Tongue (tissue), 2 donors: Measurements from ENCODE around the gene PHACTR3. TPM values are rescaled to one million over a fixed set of nuclear protein-coding genes. Genes with fewer than 3 reads are reported as not detected.

Experiments used
- DNase-seq: peaks from one replicate; pipeline ENCODE4 v3.0.0-alpha.2; 2015
- total RNA-seq: library from RNA; depleted of rRNA; stranded (reverse); fragments of >200 nt; gene quantifications from one replicate; pipeline ENCODE4 v1.2.3, GENCODE V29; 2014

Gene PHACTR3
- total RNA-seq, 1 donor from 2014 or later = 8.5 TPM

DNA sequence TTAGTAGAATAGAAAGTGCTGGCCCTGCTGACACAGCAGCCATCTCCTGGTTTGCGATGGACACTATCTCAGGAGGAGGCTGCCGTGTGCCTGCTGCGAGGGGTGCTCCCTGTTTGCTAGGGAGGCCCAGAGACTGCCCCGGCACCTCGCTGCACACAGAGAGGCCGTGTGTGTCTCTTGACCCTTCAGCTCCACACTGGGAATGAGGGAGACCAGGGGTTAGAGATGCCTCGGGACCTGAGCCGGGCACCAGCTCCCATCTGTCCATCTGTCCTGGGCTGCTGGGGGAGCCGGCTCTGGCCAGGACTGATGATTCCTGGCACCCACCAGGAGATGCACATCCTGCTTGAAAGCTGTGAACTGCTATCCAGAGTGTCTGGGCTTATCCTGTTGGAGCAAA is 18.2 kb downstream of the PHACTR3 start:
- no peak for DNase-seq

GRCh38 chr20:59623133-59623532 is 18.8 kb downstream of the PHACTR3 start:
- DNase-seq = no peak

DNA sequence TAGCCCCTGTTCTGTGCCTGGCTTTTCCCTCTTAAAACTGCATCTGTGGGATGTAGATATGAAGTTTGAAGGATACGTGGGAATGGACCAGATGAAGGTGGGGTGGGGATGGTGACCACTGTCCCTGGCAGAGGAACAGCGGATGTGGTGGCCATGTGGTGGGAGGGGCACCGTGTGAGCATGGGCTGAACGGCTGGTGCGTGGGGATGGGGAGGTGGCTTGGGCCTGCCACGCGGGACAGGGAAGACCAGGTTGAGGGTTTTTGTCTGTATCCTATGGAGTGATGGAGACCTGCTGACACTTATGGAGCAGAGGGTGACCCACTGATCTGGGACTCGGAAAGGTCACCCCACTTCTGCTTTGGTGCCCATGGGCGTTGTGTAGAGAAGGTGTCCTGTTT is 19.2 kb downstream of the PHACTR3 start:
- DNase-seq = no peak

- DNase-seq = no peak
Measured at GRCh38 chr20:59624401-59624800, 20.1 kb downstream of the PHACTR3 start.

- DNase-seq = no peak
Measured at GRCh38 chr20:59625214-59625922, 21.0 kb downstream of the PHACTR3 start.

DNA sequence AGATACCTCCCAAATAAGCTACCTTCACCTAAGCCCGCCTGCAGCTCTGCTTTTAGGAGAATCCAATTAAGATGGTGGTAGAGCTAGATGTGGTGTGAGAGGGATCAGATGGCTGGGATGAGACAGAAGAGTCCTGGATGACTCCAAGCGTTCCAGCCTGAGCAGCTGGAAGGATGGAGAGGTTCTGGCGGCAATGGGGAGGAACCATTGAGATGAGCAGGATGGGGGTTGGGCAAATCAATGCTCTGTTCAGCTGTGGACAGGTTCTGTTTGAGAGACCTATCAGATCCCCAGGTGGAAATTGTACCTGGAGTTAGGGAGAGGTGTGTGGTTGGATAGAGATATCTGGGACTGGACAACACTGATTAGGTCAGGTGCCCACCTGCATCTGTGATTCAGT is 23.0 kb downstream of the PHACTR3 start:
- DNase-seq = no peak

DNA sequence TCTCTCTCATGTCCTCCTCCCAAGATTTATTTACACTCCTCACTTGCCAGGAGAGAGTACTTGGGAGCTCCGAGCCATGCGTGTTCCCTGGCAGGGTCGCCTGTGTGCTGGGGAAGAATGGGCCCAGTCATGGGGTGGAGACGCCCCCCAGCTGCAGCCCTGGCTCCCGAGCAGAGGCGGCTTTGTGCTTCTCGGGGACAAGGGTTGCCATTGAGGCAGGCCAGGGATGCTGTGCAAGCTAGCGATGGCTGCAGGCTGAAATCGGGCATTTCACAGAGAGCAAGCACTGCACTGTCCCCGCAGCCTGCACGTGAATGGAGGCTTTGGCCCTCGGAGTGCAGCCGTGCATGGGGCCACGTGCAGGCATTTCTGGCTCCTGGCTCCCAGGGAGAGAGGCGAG is 23.8 kb downstream of the PHACTR3 start:
- peak; percentile 38 for DNase-seq

DNA sequence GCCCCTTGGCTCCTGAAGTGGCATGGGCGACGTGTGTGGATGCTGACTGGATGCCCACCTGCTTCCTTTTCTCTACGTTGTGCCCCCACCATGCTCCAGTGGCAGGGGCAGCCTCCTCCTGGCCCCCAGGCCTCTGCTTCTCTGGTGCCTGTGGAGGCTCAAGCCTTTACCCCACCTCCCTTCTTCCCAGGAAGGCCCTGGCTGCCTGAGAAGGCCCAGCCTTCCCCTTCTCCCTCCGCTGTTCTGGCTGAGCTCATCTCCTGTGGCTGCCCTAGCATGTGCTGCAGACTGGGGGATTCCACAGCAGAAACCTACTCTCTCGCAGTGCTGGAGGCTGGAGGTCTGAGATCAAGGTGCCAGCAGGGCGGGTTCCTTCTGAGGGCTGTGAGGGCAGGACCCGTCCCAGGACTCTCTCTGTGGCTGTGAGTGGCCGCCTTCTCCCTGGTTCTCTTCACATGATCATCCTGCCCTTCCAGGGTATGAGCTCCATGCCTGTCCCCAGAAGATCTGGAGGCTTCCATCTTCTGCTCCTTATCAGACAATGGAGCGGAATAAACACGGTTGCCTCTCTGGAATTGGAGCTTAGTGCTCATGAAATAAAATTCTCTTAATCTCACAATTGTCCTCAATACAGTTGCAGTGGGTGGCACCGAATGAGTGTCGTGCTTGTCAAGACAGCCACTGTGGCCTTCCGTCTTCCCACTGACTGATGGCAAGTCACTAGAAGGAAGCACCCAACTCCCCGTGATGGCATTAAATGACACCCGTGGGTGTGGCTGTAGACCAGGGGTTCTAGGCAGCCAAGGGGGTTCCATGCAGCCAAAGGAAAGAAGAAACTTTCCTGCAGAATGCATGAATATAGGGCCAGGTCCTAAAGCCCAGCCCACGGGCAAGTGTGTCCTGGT is 25.1 kb downstream of the PHACTR3 start:
- no peak for DNase-seq

GRCh38 chr20:59630526-59630925 is 26.2 kb downstream of the PHACTR3 start:
- DNase-seq = no peak

DNA sequence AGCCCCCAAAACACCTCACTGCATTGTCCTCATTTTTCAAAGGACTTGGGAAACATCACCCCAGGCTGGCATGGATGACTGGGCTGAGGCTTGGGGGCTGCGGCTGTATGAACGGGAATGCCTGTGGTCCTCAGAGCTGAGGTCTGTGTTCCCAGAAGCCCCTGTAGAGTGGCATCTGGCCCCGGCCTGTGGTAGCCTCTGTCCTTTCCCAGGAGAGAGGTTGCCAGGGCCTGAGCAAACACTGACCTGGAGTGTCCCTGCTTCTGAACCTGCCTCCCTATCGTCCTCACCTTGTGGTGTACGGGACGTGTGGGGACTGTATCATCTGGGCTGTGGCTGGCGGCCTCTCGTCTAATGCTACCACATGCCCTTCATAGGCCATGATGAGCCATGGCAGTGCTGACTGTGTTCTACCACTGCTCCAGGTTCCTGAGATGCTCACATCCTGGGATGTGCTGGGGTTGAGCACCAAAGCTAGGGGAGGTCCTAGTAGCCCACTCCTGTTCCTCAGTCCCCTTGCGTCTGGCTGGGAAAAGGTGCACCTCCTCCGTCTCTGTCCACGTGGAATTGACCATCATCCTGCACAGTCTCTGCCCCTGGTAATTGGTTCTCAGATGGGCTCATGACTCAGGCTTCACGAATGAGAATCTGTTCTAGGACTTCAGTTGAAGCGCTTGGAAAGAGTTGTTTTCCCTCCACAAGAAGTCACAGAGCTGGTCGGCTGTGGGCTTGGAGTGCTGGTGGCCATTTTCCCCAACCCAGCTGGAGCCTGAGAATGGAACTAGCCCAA is 27.6 kb downstream of the PHACTR3 start:
- no peak for DNase-seq

GRCh38 chr20:59632541-59633113 is 28.3 kb downstream of the PHACTR3 start:
- no peak for DNase-seq

- DNase-seq = no peak
Measured at GRCh38 chr20:59633656-59634251, 29.4 kb downstream of the PHACTR3 start.

DNA sequence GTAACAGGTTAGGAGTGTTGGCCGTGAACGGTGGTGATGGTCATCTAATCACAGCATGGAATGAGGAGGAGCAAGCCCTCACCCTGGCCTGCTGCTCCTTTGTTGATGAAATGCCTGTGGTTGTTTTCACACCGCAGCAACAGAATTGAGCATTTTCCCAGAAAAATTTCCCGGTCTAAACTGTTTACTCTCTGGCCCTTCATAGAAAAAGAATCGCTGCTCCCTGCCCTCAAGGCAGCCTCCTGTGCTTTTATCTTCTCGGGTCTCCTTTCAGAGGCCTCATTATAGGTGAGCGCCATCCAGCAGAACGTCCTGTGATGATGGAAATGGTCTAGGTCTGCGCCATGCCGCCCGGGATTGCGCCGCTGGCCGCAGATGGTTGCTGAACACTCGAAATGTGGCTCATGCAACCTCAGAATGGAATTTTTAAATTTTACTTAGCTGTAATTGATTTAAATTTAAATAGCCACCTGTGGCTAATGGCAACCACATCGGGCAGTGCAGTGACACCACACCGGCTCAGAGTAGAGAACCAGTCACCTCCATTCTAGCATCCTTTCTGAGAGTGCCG is 30.2 kb downstream of the PHACTR3 start:
- DNase-seq = no peak

- no peak for DNase-seq
Measured at GRCh38 chr20:59636766-59637370, 32.5 kb downstream of the PHACTR3 start.

GRCh38 chr20:59640267-59640666 is 35.9 kb downstream of the PHACTR3 start:
- no peak for DNase-seq

- DNase-seq = peak; percentile 20
Measured at GRCh38 chr20:59643615-59644061, 39.3 kb downstream of the PHACTR3 start.

DNA sequence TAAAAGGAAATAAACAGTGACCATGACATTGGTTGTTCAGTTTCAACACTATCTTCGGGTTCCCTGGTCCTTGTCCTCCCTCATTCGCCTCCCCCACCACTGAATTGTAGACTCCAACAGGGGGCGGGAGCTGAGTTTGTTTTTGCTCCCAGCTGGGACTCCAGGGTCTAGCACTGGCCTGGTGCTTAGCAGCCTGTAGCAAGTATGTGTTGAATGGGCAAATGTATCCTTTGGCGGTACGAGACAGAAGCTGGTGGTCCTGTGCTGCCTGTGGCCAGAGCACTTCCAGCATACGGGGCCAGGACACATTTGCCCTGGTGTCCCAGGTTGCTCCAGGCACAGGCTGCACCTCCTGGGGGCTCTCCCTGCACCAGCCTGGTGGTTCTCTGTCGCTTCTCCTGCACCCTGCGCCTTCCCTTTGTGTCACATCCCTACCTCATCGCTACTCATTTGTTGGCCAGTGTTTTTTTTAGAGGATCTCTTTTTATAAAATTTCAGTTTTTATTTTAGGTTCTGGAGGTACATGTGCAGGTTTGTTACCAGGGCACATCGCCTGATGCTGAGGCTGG is 40.1 kb downstream of the PHACTR3 start:
- DNase-seq = no peak

DNA sequence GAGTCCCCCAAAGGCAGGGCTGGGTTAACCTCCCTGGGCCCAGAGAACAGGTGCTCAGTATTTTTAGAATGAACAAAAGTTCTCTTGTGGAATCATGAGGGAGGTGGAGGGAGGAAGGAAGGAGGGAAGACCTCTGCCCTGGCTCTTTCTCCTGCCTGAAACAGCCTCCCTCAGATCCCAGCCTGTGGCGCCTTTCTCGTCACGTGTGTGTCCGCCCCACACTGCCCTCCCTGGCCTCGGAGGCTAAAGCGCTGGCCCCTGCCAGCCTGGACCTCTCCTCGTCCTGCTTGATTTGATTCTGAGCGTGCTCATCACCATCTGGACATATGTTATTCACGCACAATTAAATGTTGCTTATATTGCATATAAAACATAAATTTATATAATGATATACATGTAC is 40.9 kb downstream of the PHACTR3 start:
- peak; percentile 50 for DNase-seq

DNA sequence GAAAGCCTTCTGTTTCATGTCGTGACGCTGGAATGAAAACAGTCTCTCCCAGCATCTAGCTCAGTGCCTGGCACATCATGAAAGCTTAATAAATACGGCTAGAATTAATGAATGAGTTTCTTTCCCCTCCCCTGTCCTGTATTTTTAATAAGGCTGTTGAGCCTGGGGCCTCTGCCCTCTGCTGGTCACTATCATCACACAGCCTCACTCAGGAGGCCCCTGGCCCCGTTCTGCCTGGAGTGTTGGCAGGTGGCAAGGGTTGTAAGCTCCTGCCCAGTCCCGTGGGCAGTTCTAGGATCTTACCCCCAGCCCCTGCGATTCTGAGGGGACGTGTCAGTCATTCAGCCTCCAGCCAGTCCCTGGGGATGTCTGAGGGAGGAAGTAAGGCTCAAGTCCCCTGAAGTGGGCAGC is 41.4 kb downstream of the PHACTR3 start:
- peak; percentile 63 for DNase-seq

GRCh38 chr20:59646487-59646886 is 42.1 kb downstream of the PHACTR3 start:
- DNase-seq = no peak

DNA sequence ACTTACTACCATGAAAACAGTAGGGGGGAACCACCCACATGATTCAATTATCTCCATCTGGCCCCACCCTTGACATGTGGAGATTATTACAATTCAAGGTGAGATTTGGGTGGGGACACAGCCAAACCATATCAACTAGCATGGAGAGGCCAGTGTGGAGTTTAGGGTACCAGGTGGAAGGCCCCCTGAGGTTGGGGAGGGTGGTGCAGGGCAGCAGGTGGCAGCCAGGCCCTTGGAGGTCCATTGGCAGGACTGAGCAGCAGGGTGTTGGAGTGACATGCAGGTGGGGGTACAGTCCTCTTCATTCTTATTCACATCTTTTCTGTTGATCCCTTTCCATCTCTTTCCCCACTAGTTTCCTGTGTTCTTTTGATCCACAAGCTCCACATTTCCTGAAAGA is 42.9 kb downstream of the PHACTR3 start:
- DNase-seq = no peak
